H1 (cell line): Measurements from ENCODE around the gene DEFB112.

Experiments used
- EP300 ChIP-seq, 2 experiments: IDR thresholded peaks; 1 replicate in 1 of 2; 2 replicates in 1 of 2; pipeline ENCODE4 v1.6.1; 2011 to 2012; ENCODE audit warnings: low read depth in 2 of 2, low read length in 2 of 2, mild to moderate bottlenecking in 2 of 2, borderline replicate concordance in 1 of 2, inconsistent platforms in 1 of 2, moderate library complexity in 1 of 2
- MAX ChIP-seq: IDR thresholded peaks from 2 replicates; pipeline ENCODE4 v1.6.1; 2012; ENCODE audit warnings: inconsistent platforms
- SIN3A ChIP-seq, 2 experiments: IDR thresholded peaks in 1 of 2; conservative IDR thresholded peaks in 1 of 2; 2 replicates each; pipeline ENCODE4 v1.6.1; 2011 to 2012; ENCODE audit warnings: low read length in 2 of 2, improper control_type of control experiment in 1 of 2, low read depth in 1 of 2, mild to moderate bottlenecking in 1 of 2
- ZNF274 ChIP-seq: IDR thresholded peaks from 2 replicates; pipeline ENCODE4 v1.7.0; 2012; ENCODE audit warnings: low read length, borderline replicate concordance; ENCODE audit errors: extremely low read depth

GRCh38 chr6:50089911-50090310 lies 40.2 kb upstream of the DEFB112 start:
- TF ChIP-seq SIN3A (conservative IDR thresholded peaks at IDR 0.05 in 1 of 2, IDR thresholded peaks at IDR 0.05 in 1 of 2; ENCODE audit: low read depth in 1 of 2, low read length in 2 of 2), result no peak
- TF ChIP-seq MAX, result no peak
- no peak for TF ChIP-seq EP300 (IDR thresholded peaks at IDR 0.05; ENCODE audit: borderline replicate concordance in 1 of 2, low read depth in 2 of 2, low read length in 2 of 2)
- no peak for TF ChIP-seq ZNF274
